Heart right ventricle (tissue), 16 donors: ENCODE results near the gene XRCC6. TPM values are rescaled to one million over a fixed set of nuclear protein-coding genes. Genes with fewer than 3 reads are reported as not detected.

Source experiments
- ATAC-seq, 8 donors: fragments of 200-7000 bp; cut with Tn5 transposase; one replicate each; pipeline ENCODE4 v1.9.1; 2020; ENCODE audit warnings: mild to moderate bottlenecking in 8 of 8, moderate library complexity in 8 of 8, moderate number of reproducible peaks in 1 of 8
- DNase-seq, 2 donors: peaks; one replicate each; pipeline ENCODE4 v3.0.0-alpha.2; 2020
- H3K27ac ChIP-seq, 10 donors: fragments of 200-600 bp; sonication (generic) in 2 of 10; one replicate each; pipeline versions ENCODE4 v1.5.0 to v1.8.0; 2020 to 2022; ENCODE audit warnings: mild to moderate bottlenecking in 3 of 10
- H3K27me3 ChIP-seq, 7 donors: fragments of 200-600 bp; one replicate each; pipeline ENCODE4 v1.8.0; 2021 to 2022; ENCODE audit warnings: mild to moderate bottlenecking in 2 of 7
- H3K36me3 ChIP-seq, 9 donors: fragments of 200-600 bp; sonication (generic) in 1 of 9; one replicate each; pipeline versions ENCODE4 v1.5.0 to v1.8.0; 2020 to 2022; ENCODE audit warnings: mild to moderate bottlenecking in 2 of 9
- H3K4me1 ChIP-seq, 9 donors: fragments of 200-600 bp; sonication (generic) in 1 of 9; one replicate each; pipeline versions ENCODE4 v1.5.0 to v1.8.0; 2020 to 2022; ENCODE audit warnings: mild to moderate bottlenecking in 4 of 9
- H3K4me3 ChIP-seq, 10 donors: fragments of 200-600 bp; sonication (generic) in 2 of 10; one replicate each; pipeline versions ENCODE4 v1.5.0 to v1.8.0; 2020 to 2022; ENCODE audit warnings: mild to moderate bottlenecking in 7 of 10, moderate library complexity in 2 of 10
- H3K9me3 ChIP-seq, 11 donors: fragments of 200-600 bp in 10 of 11; sonication (generic) in 2 of 11; one replicate each; pipeline versions ENCODE4 v1.5.0 to v1.8.0; 2013 to 2022; ENCODE audit warnings: mild to moderate bottlenecking in 2 of 11, control low read depth in 1 of 11, moderate library complexity in 1 of 11
- CTCF ChIP-seq, 9 donors: fragments of 200-600 bp; sonication (generic) in 2 of 9; IDR thresholded peaks; one replicate each; pipeline versions ENCODE4 v1.5.0 to v1.8.0; 2021 to 2022; ENCODE audit warnings: antibody characterized with exemption in 9 of 9, mild to moderate bottlenecking in 5 of 9, moderate library complexity in 1 of 9
- WGBS, 2 donors: extraction: QIAGEN DNeasy Blood & Tissue Kit; methylation state at CpG; one replicate each; pipeline ENCODE4 v1.1.7; 2013; ENCODE audit warnings: inconsistent platforms in 1 of 2; 5-methylcytosine and 5-hydroxymethylcytosine counted together
- intact Hi-C, 10 donors: fragments of 100-400 bp; cut with DNase I; formaldehyde crosslinking; loops; one replicate each; pipeline versions ENCODE4 v1.11.1 to v1.14.2; 2022
- polyA plus RNA-seq, 2 donors: library from polyadenylated mRNA; stranded (reverse); fragments of 200-250 nt; gene quantifications; one replicate each; pipeline ENCODE4 v1.2.3, GENCODE V29; 2013
- total RNA-seq, 10 donors: library from RNA; stranded (reverse); fragmentation: NEBNext Ultra II Directional in 3 of 10; extraction: Animal tissue kit (Norgen Biotek cat#: 25700) in 3 of 10; gene quantifications; one replicate each; pipeline versions ENCODE4 v1.2.1 to v1.2.4, GENCODE V29; 2021 to 2023
- donor health status: Arrhythmogenic right ventricular cardiomyopathy.
- donor health status: ischemic (EF 13 %, LVEDD 7.1; RV severe dilation, severe dysfunction).
- donor health status: healthy with polysubstance abuse.
- donor health status: DM: no; HTN: yes; CAD: no.
- donor health status: DM: no; HTN: no; CAD: no.
- donor health status: ischemic (EF 25% LVEDD 6.9; RV normal size, moderate dysfunction).
- donor health status: ischemic (EF 25% LVEDD 5.7; RV mildly dilated, moderate dysfunction).
- donor health status: healthy.
- donor health status: DM: yes; HTN: yes; CAD: no.
- donor health status: Ischemic cardiomyopathy.
- donor health status: ischemic (EF 35%, LVEDD 5.7; RV mildly dilated, moderate dysfunction).
- donor health status: nonischemic (EF 11% LVEDD 7.7; RV severe dilation, severe dysfunction).
- donor health status: DM: yes; HTN: yes; CAD: no.
- donor health status: PGD.
- donor health status: ischemic (EF 29% LVEDD 5.4; RV normal size, mild dysfunction).
- donor health status: nonischemic (EF 23%, LVEDD 6.1; RV moderate dilation, normal function).

XRCC6 gene
- total and polyA plus RNA-seq, 12 donors = 103 to 192 (median 181) TPM

DNA sequence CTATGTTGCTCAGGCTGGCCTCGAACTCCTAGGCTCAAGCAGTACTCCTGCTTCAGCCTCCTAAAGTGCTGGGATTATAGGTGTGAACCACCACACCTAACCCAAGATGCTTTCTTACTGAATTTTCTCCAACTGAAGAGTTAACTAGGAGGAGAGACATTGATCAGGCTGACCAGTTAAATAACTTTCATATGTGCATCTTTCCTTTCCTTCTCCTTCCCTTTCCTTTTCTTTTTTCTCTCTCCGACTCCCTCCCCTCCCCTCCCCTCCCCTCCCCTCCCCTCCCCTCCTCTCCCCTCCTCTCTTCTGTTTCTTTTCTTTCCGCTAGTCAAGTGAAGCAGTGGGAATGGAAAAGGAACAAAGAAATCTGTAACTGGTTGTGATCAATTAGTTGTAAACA lies 26.7 kb downstream of the XRCC6 start:
- intact Hi-C loops = no loop called here
- DNase-seq (no peak), ATAC-seq (no peak)
- Histone ChIP-seq H3K27me3 (no peaks in the 10 kb centered on the region), H3K36me3 (peaks cover 6 to 99% (median 71%) of the 10 kb centered on the region in 9 donors), H3K4me3 (no peak overlapping the region), H3K4me1 (peaks cover 0 to 9% (median 0%) of the 10 kb centered on the region in 9 donors), H3K27ac (no peak overlapping the region), H3K9me3 (no peaks in the 10 kb centered on the region)
- WGBS, 2 donors = 80 to 86% methylated on average over 2 to 3 of the region's 3 CpGs
- no peak for TF ChIP-seq CTCF (IDR thresholded peaks at IDR 0.05)

GRCh38 chr22:41648432-41648831 lies 27.3 kb downstream of the XRCC6 start:
- WGBS, 2 donors = 86 to 95% methylated on average over 1 of the region's 1 CpG
- ATAC-seq (no peak), DNase-seq (no peak)
- Histone ChIP-seq H3K4me1 (peaks cover 0 to 9% (median 0%) of the 10 kb centered on the region in 9 donors), H3K27ac (no peak overlapping the region), H3K4me3 (no peak overlapping the region), H3K9me3 (no peaks in the 10 kb centered on the region), H3K27me3 (no peaks in the 10 kb centered on the region), H3K36me3 (peaks cover 6 to 99% (median 71%) of the 10 kb centered on the region in 9 donors)
- no peak for TF ChIP-seq CTCF (IDR thresholded peaks at IDR 0.05)
- intact Hi-C loops = no loop called here

GRCh38 chr22:41650229-41650628 lies 29.1 kb downstream of the XRCC6 start:
- no peaks in the 10 kb centered on the region for H3K9me3 ChIP-seq
- no peak overlapping the region for H3K4me3 ChIP-seq
- intact Hi-C loops = no loop called here
- peaks cover 0 to 9% (median 0%) of the 10 kb centered on the region in 9 donors for H3K4me1 ChIP-seq
- TF ChIP-seq CTCF (IDR thresholded peaks at IDR 0.05) = no peak
- 91 to 100% methylated on average over 1 of the region's 1 CpG for WGBS, 2 donors
- H3K27ac ChIP-seq = no peak overlapping the region
- peaks cover 13 to 99% (median 77%) of the 10 kb centered on the region in 9 donors for H3K36me3 ChIP-seq
- no peak for DNase-seq
- no peaks in the 10 kb centered on the region for H3K27me3 ChIP-seq
- no peak for ATAC-seq

- H3K27ac ChIP-seq = no peak overlapping the region
- ATAC-seq (no peak), DNase-seq (no peak)
- peaks cover 0 to 8% (median 0%) of the 10 kb centered on the region in 9 donors for H3K4me1 ChIP-seq
- intact Hi-C loops = no loop called here
- no peaks in the 10 kb centered on the region for H3K9me3 ChIP-seq
- no peak for TF ChIP-seq CTCF (IDR thresholded peaks at IDR 0.05)
- WGBS, 2 donors = 93 to 95% methylated on average over 11 of the region's 11 CpGs
- H3K4me3 ChIP-seq = no peak overlapping the region
- H3K27me3 ChIP-seq = no peaks in the 10 kb centered on the region
- peaks cover 13 to 99% (median 80%) of the 10 kb centered on the region in 9 donors for H3K36me3 ChIP-seq
Measured at GRCh38 chr22:41650821-41651220, 29.7 kb downstream of the XRCC6 start.
